Body of pancreas (tissue), 4 donors: ENCODE measurements around the gene CHRNA1.

Experiments used
- CTCF ChIP-seq, 7 experiments: fragments of 450-650 bp in 4 of 7; fragments of 200-600 bp in 3 of 7; sonication (generic) in 3 of 7; IDR thresholded peaks; one replicate each; pipeline ENCODE4 v1.5.1; 2016 to 2019; ENCODE audit warnings: antibody characterized with exemption in 7 of 7
- POLR2A ChIP-seq, 3 donors: fragments of 450-650 bp; IDR thresholded peaks; one replicate each; pipeline ENCODE4 v1.6.1; 2016; ENCODE audit warnings: antibody characterized with exemption in 3 of 3, mild to moderate bottlenecking in 2 of 3

- TF ChIP-seq CTCF (IDR thresholded peaks at IDR 0.05) (no peak), POLR2A (IDR thresholded peaks at IDR 0.05) (no peak)
Observed at GRCh38 chr2:174756743-174757142, 7.5 kb downstream of the CHRNA1 start.
